ENCODE data around the gene ERMARD.

Gene ERMARD

GRCh38 chr6:169774347-169774746 is 22.9 kb downstream of the ERMARD start:
- no peaks in the 10 kb centered on the region for H3K4me1 ChIP-seq (ENCODE audit: control insufficient read depth, insufficient read depth, low read length)
- H3K9me3 ChIP-seq (ENCODE audit: control insufficient read depth in 2 of 2, low read length in 2 of 2), result no peaks in the 10 kb centered on the region
- H3K27me3 ChIP-seq (ENCODE audit: control insufficient read depth in 1 of 2, insufficient read depth in 2 of 2, low read length in 2 of 2), result no peaks in the 10 kb centered on the region
- no peak overlapping the region for H3K27ac ChIP-seq (ENCODE audit: low read length)
- no peak overlapping the region for H3K4me3 ChIP-seq (ENCODE audit: low read length in 2 of 2)
- H3K9ac ChIP-seq (ENCODE audit: low read length in 2 of 2), result no peak overlapping the region
- peaks cover 26 to 32% of the 10 kb centered on the region in 2 donors for H3K36me3 ChIP-seq (ENCODE audit: control insufficient read depth in 2 of 2, insufficient read depth in 2 of 2, low read length in 2 of 2)

- Histone ChIP-seq H3K27me3 (ENCODE audit: control insufficient read depth in 1 of 2, insufficient read depth in 2 of 2, low read length in 2 of 2) (no peaks in the 10 kb centered on the region), H3K4me3 (ENCODE audit: low read length in 2 of 2) (no peak overlapping the region), H3K27ac (ENCODE audit: low read length) (no peak overlapping the region), H3K9ac (ENCODE audit: low read length in 2 of 2) (no peak overlapping the region), H3K4me1 (ENCODE audit: control insufficient read depth, insufficient read depth, low read length) (no peaks in the 10 kb centered on the region), H3K9me3 (ENCODE audit: control insufficient read depth in 2 of 2, low read length in 2 of 2) (no peaks in the 10 kb centered on the region), H3K36me3 (ENCODE audit: control insufficient read depth in 2 of 2, insufficient read depth in 2 of 2, low read length in 2 of 2) (peaks cover 32 to 34% of the 10 kb centered on the region in 2 donors)
Measured at GRCh38 chr6:169775321-169775720, 23.9 kb downstream of the ERMARD start.

GRCh38 chr6:169776379-169776778 is 25.0 kb downstream of the ERMARD start:
- H3K4me3 ChIP-seq (ENCODE audit: low read length in 2 of 2), result no peak overlapping the region
- H3K36me3 ChIP-seq (ENCODE audit: control insufficient read depth in 2 of 2, insufficient read depth in 2 of 2, low read length in 2 of 2), result peaks cover 34 to 36% of the 10 kb centered on the region in 2 donors

GRCh38 chr6:169777896-169778295 is 26.5 kb downstream of the ERMARD start:
- Histone ChIP-seq H3K27ac (ENCODE audit: low read length) (no peak overlapping the region), H3K4me1 (ENCODE audit: control insufficient read depth, insufficient read depth, low read length) (no peaks in the 10 kb centered on the region), H3K4me3 (ENCODE audit: low read length in 2 of 2) (no peak overlapping the region), H3K27me3 (ENCODE audit: control insufficient read depth in 1 of 2, insufficient read depth in 2 of 2, low read length in 2 of 2) (no peaks in the 10 kb centered on the region), H3K9me3 (ENCODE audit: control insufficient read depth in 2 of 2, low read length in 2 of 2) (no peaks in the 10 kb centered on the region), H3K9ac (ENCODE audit: low read length in 2 of 2) (no peak overlapping the region), H3K36me3 (ENCODE audit: control insufficient read depth in 2 of 2, insufficient read depth in 2 of 2, low read length in 2 of 2) (peaks cover 30 to 33% of the 10 kb centered on the region in 2 donors)

More at GRCh38 chr6:169776379-169776778, 25.0 kb downstream of the ERMARD start:
- Histone ChIP-seq H3K27ac (ENCODE audit: low read length) (no peak overlapping the region), H3K4me1 (ENCODE audit: control insufficient read depth, insufficient read depth, low read length) (no peaks in the 10 kb centered on the region), H3K9ac (ENCODE audit: low read length in 2 of 2) (no peak overlapping the region), H3K9me3 (ENCODE audit: control insufficient read depth in 2 of 2, low read length in 2 of 2) (no peaks in the 10 kb centered on the region), H3K27me3 (ENCODE audit: control insufficient read depth in 1 of 2, insufficient read depth in 2 of 2, low read length in 2 of 2) (no peaks in the 10 kb centered on the region)

- H3K4me1 ChIP-seq (ENCODE audit: control insufficient read depth, insufficient read depth, low read length), result no peaks in the 10 kb centered on the region
- H3K27me3 ChIP-seq (ENCODE audit: control insufficient read depth in 1 of 2, insufficient read depth in 2 of 2, low read length in 2 of 2), result no peaks in the 10 kb centered on the region
- no peak overlapping the region for H3K27ac ChIP-seq (ENCODE audit: low read length)
- no peak overlapping the region for H3K4me3 ChIP-seq (ENCODE audit: low read length in 2 of 2)
- no peak overlapping the region for H3K9ac ChIP-seq (ENCODE audit: low read length in 2 of 2)
- peaks cover 24 to 27% of the 10 kb centered on the region in 2 donors for H3K36me3 ChIP-seq (ENCODE audit: control insufficient read depth in 2 of 2, insufficient read depth in 2 of 2, low read length in 2 of 2)
- H3K9me3 ChIP-seq (ENCODE audit: control insufficient read depth in 2 of 2, low read length in 2 of 2), result no peaks in the 10 kb centered on the region
Measured at GRCh38 chr6:169778646-169779045, 27.2 kb downstream of the ERMARD start.

GRCh38 chr6:169779092-169779815 is 27.8 kb downstream of the ERMARD start:
- Histone ChIP-seq H3K4me3 (ENCODE audit: low read length in 2 of 2) (no peak overlapping the region), H3K4me1 (ENCODE audit: control insufficient read depth, insufficient read depth, low read length) (peaks cover 2% of the 10 kb centered on the region), H3K36me3 (ENCODE audit: control insufficient read depth in 2 of 2, insufficient read depth in 2 of 2, low read length in 2 of 2) (peaks cover 23 to 27% of the 10 kb centered on the region in 2 donors), H3K9ac (ENCODE audit: low read length in 2 of 2) (no peak overlapping the region), H3K27me3 (ENCODE audit: control insufficient read depth in 1 of 2, insufficient read depth in 2 of 2, low read length in 2 of 2) (no peaks in the 10 kb centered on the region), H3K9me3 (ENCODE audit: control insufficient read depth in 2 of 2, low read length in 2 of 2) (no peaks in the 10 kb centered on the region), H3K27ac (ENCODE audit: low read length) (no peak overlapping the region)

GRCh38 chr6:169779896-169780295 is 28.5 kb downstream of the ERMARD start:
- no peak overlapping the region for H3K9ac ChIP-seq (ENCODE audit: low read length in 2 of 2)
- H3K27ac ChIP-seq (ENCODE audit: low read length), result no peak overlapping the region
- no peaks in the 10 kb centered on the region for H3K27me3 ChIP-seq (ENCODE audit: control insufficient read depth in 1 of 2, insufficient read depth in 2 of 2, low read length in 2 of 2)
- no peak overlapping the region for H3K4me3 ChIP-seq (ENCODE audit: low read length in 2 of 2)
- peaks cover 4% of the 10 kb centered on the region for H3K4me1 ChIP-seq (ENCODE audit: control insufficient read depth, insufficient read depth, low read length)
- no peaks in the 10 kb centered on the region for H3K9me3 ChIP-seq (ENCODE audit: control insufficient read depth in 2 of 2, low read length in 2 of 2)
- H3K36me3 ChIP-seq (ENCODE audit: control insufficient read depth in 2 of 2, insufficient read depth in 2 of 2, low read length in 2 of 2), result peaks cover 23 to 24% of the 10 kb centered on the region in 2 donors

- Histone ChIP-seq H3K27me3 (ENCODE audit: control insufficient read depth in 1 of 2, insufficient read depth in 2 of 2, low read length in 2 of 2) (no peaks in the 10 kb centered on the region), H3K9me3 (ENCODE audit: control insufficient read depth in 2 of 2, low read length in 2 of 2) (no peaks in the 10 kb centered on the region), H3K36me3 (ENCODE audit: control insufficient read depth in 2 of 2, insufficient read depth in 2 of 2, low read length in 2 of 2) (peaks cover 23 to 24% of the 10 kb centered on the region in 2 donors), H3K27ac (ENCODE audit: low read length) (no peak overlapping the region), H3K9ac (ENCODE audit: low read length in 2 of 2) (no peak overlapping the region), H3K4me3 (ENCODE audit: low read length in 2 of 2) (no peak overlapping the region), H3K4me1 (ENCODE audit: control insufficient read depth, insufficient read depth, low read length) (peaks cover 4% of the 10 kb centered on the region)
Measured at GRCh38 chr6:169780571-169781091, 29.2 kb downstream of the ERMARD start.

- Histone ChIP-seq H3K27ac (ENCODE audit: low read length) (no peak overlapping the region), H3K9ac (ENCODE audit: low read length in 2 of 2) (no peak overlapping the region), H3K27me3 (ENCODE audit: control insufficient read depth in 1 of 2, insufficient read depth in 2 of 2, low read length in 2 of 2) (no peaks in the 10 kb centered on the region), H3K4me1 (ENCODE audit: control insufficient read depth, insufficient read depth, low read length) (peaks cover 4% of the 10 kb centered on the region), H3K4me3 (ENCODE audit: low read length in 2 of 2) (no peak overlapping the region), H3K9me3 (ENCODE audit: control insufficient read depth in 2 of 2, low read length in 2 of 2) (no peaks in the 10 kb centered on the region), H3K36me3 (ENCODE audit: control insufficient read depth in 2 of 2, insufficient read depth in 2 of 2, low read length in 2 of 2) (peaks cover 11 to 12% of the 10 kb centered on the region in 2 donors)
Measured at GRCh38 chr6:169782966-169783365, 31.5 kb downstream of the ERMARD start.

- no peak overlapping the region for H3K27ac ChIP-seq (ENCODE audit: low read length)
- peaks cover 4% of the 10 kb centered on the region for H3K4me1 ChIP-seq (ENCODE audit: control insufficient read depth, insufficient read depth, low read length)
- peaks cover 11 to 12% of the 10 kb centered on the region in 2 donors for H3K36me3 ChIP-seq (ENCODE audit: control insufficient read depth in 2 of 2, insufficient read depth in 2 of 2, low read length in 2 of 2)
Measured at GRCh38 chr6:169783401-169783800, 32.0 kb downstream of the ERMARD start.

More at GRCh38 chr6:169783401-169783800, 32.0 kb downstream of the ERMARD start:
- Histone ChIP-seq H3K4me3 (ENCODE audit: low read length in 2 of 2) (no peak overlapping the region), H3K9ac (ENCODE audit: low read length in 2 of 2) (no peak overlapping the region), H3K27me3 (ENCODE audit: control insufficient read depth in 1 of 2, insufficient read depth in 2 of 2, low read length in 2 of 2) (no peaks in the 10 kb centered on the region), H3K9me3 (ENCODE audit: control insufficient read depth in 2 of 2, low read length in 2 of 2) (no peaks in the 10 kb centered on the region)
